Measurements from ENCODE around the gene PTPRJ. TPM values are rescaled to one million over a fixed set of nuclear protein-coding genes. Genes with fewer than 3 reads are reported as not detected.

PTPRJ gene
- total and polyA plus RNA-seq, 3 donors from 2014 or later: 4.3 to 8.2 (median 6.6) TPM

- 75 to 79% methylated on average over 3 of the region's 3 CpGs for WGBS, 2 donors
- H3K27ac ChIP-seq: no peak overlapping the region
- TF ChIP-seq CTCF (IDR thresholded peaks at IDR 0.05): no peak
- no peak for TF ChIP-seq POLR2A (IDR thresholded peaks at IDR 0.05)
- no peak overlapping the region for H3K4me3 ChIP-seq
- intact Hi-C loops (cut with DNase I; ENCODE audit: low total_unique reads): no loop called here
- H3K27me3 ChIP-seq: no peaks in the 10 kb centered on the region
- H3K4me1 ChIP-seq: no peaks in the 10 kb centered on the region
- H3K9me3 ChIP-seq: no peaks in the 10 kb centered on the region
- no peaks in the 10 kb centered on the region for H3K36me3 ChIP-seq (ENCODE audit: low read depth, missing control alignments)
- DNase-seq: no peak
These were observed 94.2 kb downstream of the PTPRJ start for GRCh38 chr11:48074425-48075181.

GRCh38 chr11:48075637-48076036 lies 95.3 kb downstream of the PTPRJ start:
- no peak for DNase-seq
- no peaks in the 10 kb centered on the region for H3K36me3 ChIP-seq (ENCODE audit: low read depth, missing control alignments)
- H3K27ac ChIP-seq: no peak overlapping the region
- WGBS, 2 donors: 95 to 98% methylated on average over 7 of the region's 7 CpGs
- H3K27me3 ChIP-seq: no peaks in the 10 kb centered on the region
- H3K4me3 ChIP-seq: no peak overlapping the region
- no peaks in the 10 kb centered on the region for H3K9me3 ChIP-seq
- intact Hi-C loops (cut with DNase I; ENCODE audit: low total_unique reads): no loop called here
- TF ChIP-seq CTCF (IDR thresholded peaks at IDR 0.05) (no peak), POLR2A (IDR thresholded peaks at IDR 0.05) (no peak)
- no peaks in the 10 kb centered on the region for H3K4me1 ChIP-seq

- WGBS, 2 donors: 83 to 87% methylated on average over 6 of the region's 6 CpGs
- no peak overlapping the region for H3K4me3 ChIP-seq
These were observed 96.9 kb downstream of the PTPRJ start for GRCh38 chr11:48077251-48077650.

GRCh38 chr11:48078689-48079088 lies 98.3 kb downstream of the PTPRJ start:
- no peak overlapping the region for H3K27ac ChIP-seq
- no peak for DNase-seq
- no peaks in the 10 kb centered on the region for H3K36me3 ChIP-seq (ENCODE audit: low read depth, missing control alignments)
- H3K9me3 ChIP-seq: no peaks in the 10 kb centered on the region
- intact Hi-C loops (cut with DNase I; ENCODE audit: low total_unique reads): no loop called here
- no peaks in the 10 kb centered on the region for H3K27me3 ChIP-seq
- H3K4me1 ChIP-seq: no peaks in the 10 kb centered on the region
- TF ChIP-seq POLR2A (IDR thresholded peaks at IDR 0.05) (no peak), CTCF (IDR thresholded peaks at IDR 0.05) (no peak)
- 93 to 94% methylated on average over 1 of the region's 1 CpG for WGBS, 2 donors
- no peak overlapping the region for H3K4me3 ChIP-seq

More at GRCh38 chr11:48077251-48077650, 96.9 kb downstream of the PTPRJ start:
- H3K36me3 ChIP-seq (ENCODE audit: low read depth, missing control alignments): no peaks in the 10 kb centered on the region
- intact Hi-C loops (cut with DNase I; ENCODE audit: low total_unique reads): no loop called here
- no peaks in the 10 kb centered on the region for H3K4me1 ChIP-seq
- no peak overlapping the region for H3K27ac ChIP-seq
- TF ChIP-seq CTCF (IDR thresholded peaks at IDR 0.05) (no peak), POLR2A (IDR thresholded peaks at IDR 0.05) (no peak)
- H3K27me3 ChIP-seq: no peaks in the 10 kb centered on the region
- DNase-seq: no peak
- H3K9me3 ChIP-seq: no peaks in the 10 kb centered on the region

- 84% methylated on average over 6 of the region's 6 CpGs for WGBS, 2 donors
These were observed 99.2 kb downstream of the PTPRJ start for GRCh38 chr11:48079596-48079995.

More at GRCh38 chr11:48079596-48079995, 99.2 kb downstream of the PTPRJ start:
- intact Hi-C loops (cut with DNase I; ENCODE audit: low total_unique reads): no loop called here
- DNase-seq: no peak
- H3K27me3 ChIP-seq: no peaks in the 10 kb centered on the region
- no peaks in the 10 kb centered on the region for H3K36me3 ChIP-seq (ENCODE audit: low read depth, missing control alignments)
- no peaks in the 10 kb centered on the region for H3K9me3 ChIP-seq
- no peak overlapping the region for H3K27ac ChIP-seq
- H3K4me1 ChIP-seq: no peaks in the 10 kb centered on the region
- no peak overlapping the region for H3K4me3 ChIP-seq
- TF ChIP-seq POLR2A (IDR thresholded peaks at IDR 0.05) (no peak), CTCF (IDR thresholded peaks at IDR 0.05) (no peak)
